Coronary artery (tissue), 2 donors: ENCODE data around the gene ASCC3.

Experiments
- DNase-seq: peaks from one replicate; pipeline ENCODE4 v3.0.0-alpha.2; 2017; ENCODE audit warnings: low spot score
- H3K27ac ChIP-seq, 2 donors: fragments of 200-600 bp; sonication (generic); one replicate each; pipeline ENCODE4 v1.5.1; 2016 to 2019
- H3K4me3 ChIP-seq: fragments of 200-600 bp; sonication (generic); 2 replicates; pipeline ENCODE4 v1.5.1; 2016; ENCODE audit warnings: mild to moderate bottlenecking, moderate library complexity
- TF ChIP-seq, protein P1 (sequence below): fragments of 200-600 bp; sonication (generic); IDR thresholded peaks from one replicate; pipeline ENCODE4 v1.5.1; 2019; ENCODE audit warnings: antibody characterized with exemption

ASCC3 gene

DNA sequence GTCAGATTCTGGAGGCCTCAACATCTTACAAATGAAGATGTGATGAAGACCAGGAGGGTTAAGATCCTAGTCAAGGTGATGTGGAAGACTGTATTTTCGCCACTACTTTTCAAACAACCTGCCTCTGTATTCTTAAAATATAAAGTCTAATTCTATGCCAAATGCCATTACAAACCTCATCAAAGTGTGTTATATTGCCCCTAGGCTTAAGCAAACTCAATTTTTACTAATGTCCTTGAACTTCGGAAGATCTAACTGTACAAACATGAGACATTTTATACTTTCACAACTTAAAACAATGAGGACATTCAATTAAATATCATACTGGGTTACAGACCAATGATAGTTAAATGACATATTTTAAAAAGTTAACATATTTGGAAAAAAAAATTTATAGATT, 19.1 kb downstream of the ASCC3 start:
- no peak overlapping the region for H3K4me3 ChIP-seq
- TF ChIP-seq, protein P1, sequence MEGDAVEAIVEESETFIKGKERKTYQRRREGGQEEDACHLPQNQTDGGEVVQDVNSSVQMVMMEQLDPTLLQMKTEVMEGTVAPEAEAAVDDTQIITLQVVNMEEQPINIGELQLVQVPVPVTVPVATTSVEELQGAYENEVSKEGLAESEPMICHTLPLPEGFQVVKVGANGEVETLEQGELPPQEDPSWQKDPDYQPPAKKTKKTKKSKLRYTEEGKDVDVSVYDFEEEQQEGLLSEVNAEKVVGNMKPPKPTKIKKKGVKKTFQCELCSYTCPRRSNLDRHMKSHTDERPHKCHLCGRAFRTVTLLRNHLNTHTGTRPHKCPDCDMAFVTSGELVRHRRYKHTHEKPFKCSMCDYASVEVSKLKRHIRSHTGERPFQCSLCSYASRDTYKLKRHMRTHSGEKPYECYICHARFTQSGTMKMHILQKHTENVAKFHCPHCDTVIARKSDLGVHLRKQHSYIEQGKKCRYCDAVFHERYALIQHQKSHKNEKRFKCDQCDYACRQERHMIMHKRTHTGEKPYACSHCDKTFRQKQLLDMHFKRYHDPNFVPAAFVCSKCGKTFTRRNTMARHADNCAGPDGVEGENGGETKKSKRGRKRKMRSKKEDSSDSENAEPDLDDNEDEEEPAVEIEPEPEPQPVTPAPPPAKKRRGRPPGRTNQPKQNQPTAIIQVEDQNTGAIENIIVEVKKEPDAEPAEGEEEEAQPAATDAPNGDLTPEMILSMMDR: no peak
- H3K27ac ChIP-seq: no peak overlapping the region
- no peak for DNase-seq

DNA sequence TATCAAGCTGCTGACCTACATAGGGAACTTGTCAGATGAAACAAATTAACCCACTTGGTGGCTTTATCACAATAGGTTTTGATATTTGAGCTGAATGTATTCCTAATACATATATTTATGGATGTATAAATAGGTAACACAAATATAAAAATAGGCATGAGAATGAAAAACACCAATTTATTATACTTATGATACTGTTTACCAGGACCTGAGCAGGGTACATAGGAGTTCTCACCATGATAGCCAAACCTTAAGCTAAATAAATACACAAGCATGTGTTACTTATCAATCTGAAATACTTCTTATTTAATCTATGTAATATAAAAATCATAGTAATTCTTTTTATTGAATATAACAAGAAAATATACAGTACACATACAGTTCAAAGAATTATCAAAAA, 25.0 kb downstream of the ASCC3 start:
- Histone ChIP-seq H3K27ac (no peak overlapping the region), H3K4me3 (no peak overlapping the region)
- no peak for DNase-seq
- TF ChIP-seq, protein P1: no peak

DNA sequence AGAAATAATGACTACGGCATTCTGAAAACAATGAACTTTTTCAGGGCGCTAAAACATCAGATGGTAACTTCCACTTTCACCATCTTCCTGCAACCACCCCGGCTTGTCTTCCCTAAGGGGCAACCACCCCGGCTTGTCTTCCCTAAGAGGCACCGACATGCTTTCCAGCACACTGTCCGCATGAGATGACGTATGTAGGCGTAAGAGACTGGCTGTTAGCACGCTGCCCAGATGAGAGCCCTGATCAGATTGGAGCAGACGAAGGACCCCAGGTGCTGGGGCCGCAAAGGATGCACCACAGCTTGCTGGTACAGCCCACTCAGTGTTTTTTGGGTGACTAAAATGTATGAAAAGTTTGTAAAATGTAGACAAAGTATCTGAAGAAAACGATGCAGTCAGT, 29.3 kb downstream of the ASCC3 start:
- Histone ChIP-seq H3K27ac (no peak overlapping the region), H3K4me3 (no peak overlapping the region)
- DNase-seq: no peak
- TF ChIP-seq, protein P1: no peak

DNA sequence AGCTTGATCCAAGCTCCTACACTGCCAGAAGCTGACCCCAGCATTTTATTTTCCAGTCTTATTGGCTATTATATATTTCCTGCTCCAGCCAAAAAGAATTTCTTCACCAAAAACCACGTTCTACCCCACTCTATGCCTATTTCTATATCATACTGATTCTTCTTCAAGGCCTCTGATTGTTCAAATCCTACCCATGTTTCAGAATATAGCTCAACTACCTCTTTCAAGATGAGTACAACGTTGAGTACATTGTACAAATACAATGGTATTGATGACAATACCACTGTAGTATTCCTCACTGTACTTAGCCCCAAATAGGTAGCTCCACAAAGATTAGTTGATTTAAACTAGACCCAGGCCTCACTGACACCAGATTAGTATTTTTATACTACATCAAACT, 31.0 kb downstream of the ASCC3 start:
- DNase-seq: no peak
- TF ChIP-seq, protein P1: no peak
- H3K27ac ChIP-seq: no peak overlapping the region
- no peak overlapping the region for H3K4me3 ChIP-seq

DNA sequence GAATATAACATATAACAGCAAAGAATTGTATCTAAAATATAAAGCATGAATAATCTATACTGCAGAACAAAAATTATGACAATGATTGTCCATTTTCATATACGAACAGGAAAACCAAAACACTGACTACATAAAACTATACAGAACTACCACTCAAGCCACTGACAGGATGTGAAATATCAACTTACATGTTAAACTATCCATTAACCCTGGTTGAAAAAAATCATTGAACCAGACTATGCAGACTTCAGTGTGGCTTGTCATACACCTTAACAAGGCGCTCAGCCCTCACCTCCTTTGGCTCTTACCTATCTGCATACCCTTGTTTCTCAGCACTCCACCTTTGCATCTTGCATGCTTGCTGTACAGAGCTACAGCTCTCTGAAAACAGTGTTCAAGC, 34.9 kb downstream of the ASCC3 start:
- no peak for DNase-seq
- Histone ChIP-seq H3K4me3 (no peak overlapping the region), H3K27ac (no peak overlapping the region)
- TF ChIP-seq, protein P1: no peak

DNA sequence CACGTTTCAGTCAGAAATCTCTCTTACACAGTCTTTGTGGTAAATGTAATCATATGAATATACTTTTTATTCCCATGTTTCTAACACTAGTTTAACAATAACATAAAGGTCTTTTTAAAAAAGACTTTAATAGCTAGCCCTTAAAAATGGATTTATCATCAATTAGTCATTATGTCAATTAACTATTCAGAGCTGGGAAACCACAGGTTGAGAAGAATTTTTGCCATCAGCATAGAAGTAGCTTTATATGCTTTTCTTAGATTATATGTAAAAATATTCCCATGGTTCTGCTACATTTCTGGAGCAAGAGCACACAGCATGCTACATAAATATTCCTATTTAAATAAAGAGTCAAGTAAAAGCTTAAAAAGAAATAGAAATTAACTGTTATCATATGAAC, 35.5 kb downstream of the ASCC3 start:
- no peak overlapping the region for H3K27ac ChIP-seq
- TF ChIP-seq, protein P1: no peak
- no peak for DNase-seq
- H3K4me3 ChIP-seq: no peak overlapping the region

DNA sequence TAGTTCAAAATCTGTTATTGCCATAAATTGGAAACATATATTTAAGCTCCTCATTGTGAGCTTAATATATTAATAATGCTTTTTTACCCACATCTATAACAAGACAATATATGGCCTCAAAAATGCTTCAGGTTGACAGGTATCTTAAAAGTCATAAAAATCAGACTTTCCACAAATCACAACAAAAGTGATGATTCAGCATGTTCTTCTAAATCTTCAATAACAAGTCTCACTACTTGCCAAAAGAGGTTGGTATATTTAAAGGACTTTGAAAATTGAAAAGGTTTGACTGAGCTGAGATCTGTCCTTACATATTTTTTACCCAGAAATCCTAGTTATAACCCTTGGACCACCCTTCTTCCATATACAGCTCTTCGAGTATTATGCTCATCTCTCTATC, 41.7 kb downstream of the ASCC3 start:
- H3K4me3 ChIP-seq: no peak overlapping the region
- TF ChIP-seq, protein P1: no peak
- no peak overlapping the region for H3K27ac ChIP-seq
- no peak for DNase-seq
